ENCODE results near the gene SEPTIN10.
A peak's percentile ranks its signal among the peaks of the same experiment; 100 is the strongest.

SEPTIN10 gene

DNA sequence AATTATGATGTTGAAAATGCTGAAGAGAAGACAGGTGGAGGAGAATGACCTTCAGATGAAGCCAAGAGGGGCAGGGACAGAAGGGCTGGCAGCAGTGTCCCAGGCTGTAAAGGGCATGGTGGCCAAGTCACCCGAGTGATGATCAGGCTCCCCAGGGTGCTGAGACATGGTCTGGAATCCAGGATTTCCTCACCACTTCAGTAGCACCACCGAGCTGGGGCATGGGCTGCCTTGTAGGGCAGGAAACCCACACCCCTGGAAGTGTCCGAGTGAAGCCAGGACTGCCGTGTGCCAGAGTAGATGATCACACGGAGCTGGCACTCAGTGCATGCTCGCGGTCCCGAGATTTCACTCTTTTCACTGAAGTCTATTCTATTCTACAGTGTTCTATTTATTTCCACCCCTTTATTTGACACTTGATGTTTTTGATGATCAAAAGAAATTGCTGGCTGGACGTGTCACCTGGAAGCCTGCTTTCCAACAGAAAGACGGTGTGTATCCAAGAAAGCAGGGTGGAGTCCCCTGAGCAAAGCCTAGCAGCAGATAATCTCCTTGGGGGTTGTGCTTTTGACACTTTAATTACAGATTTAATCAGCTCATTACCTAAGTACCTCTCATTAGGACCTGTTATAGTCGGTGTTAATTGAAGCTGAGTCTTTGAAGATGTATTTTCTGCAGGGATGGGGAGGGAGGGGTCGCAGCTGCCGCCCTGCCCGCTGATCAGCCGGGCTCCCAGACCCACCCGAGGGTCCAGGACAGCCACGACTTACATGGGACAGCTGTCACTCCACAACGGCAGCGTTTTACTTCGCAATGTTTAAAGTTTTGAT is 92.3 kb downstream of the SEPTIN10 start:
- DNase-seq, result no peak

- DNase-seq, result no peak
Observed at GRCh38 chr2:109519513-109519912, 94.3 kb downstream of the SEPTIN10 start.

GRCh38 chr2:109517118-109517889 is 96.5 kb downstream of the SEPTIN10 start:
- no peak for DNase-seq

GRCh38 chr2:109516445-109517117 is 97.2 kb downstream of the SEPTIN10 start:
- no peak for DNase-seq

GRCh38 chr2:109514857-109515256 is 98.9 kb downstream of the SEPTIN10 start:
- no peak for DNase-seq

DNA sequence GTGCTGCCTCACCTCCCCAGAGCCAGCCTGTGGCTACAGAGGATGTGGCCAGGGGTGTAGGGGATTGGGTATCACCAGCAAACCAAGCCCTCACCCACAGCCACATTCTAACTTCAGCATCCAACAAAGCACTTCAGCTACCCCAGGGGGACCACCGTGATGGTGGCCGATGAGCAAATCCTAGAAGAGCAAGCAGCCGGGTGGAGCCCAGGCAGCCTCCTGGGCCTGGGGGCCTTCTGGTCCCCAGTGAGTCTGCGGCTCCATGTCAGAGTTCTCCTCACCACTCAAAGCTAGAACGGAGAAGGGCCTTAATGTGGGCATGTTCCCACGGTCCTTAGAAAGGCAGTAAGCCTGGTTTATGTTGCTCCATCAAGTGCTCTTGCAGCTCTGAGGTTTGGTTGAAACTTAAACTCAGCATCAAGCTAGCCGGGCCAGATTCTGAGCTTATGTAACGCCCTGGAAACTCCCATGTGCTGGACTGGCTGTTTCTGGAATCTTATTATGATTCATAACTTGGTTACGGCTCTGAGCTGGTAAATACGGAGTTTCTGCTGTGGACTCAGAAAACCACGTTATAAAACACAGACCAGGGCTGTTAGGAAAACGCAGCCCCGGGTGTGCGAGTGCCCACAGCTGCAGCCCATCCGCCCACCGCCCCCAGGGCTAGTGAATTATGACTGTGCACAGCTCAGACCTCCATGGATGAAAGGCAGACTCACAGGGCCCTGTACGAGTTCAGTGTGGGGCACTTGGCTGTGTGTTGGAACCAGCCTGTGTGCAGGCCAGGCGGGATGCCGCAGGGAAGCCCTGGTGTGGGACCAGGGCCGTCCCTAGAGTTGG is 99.8 kb downstream of the SEPTIN10 start:
- no peak for DNase-seq

DNA sequence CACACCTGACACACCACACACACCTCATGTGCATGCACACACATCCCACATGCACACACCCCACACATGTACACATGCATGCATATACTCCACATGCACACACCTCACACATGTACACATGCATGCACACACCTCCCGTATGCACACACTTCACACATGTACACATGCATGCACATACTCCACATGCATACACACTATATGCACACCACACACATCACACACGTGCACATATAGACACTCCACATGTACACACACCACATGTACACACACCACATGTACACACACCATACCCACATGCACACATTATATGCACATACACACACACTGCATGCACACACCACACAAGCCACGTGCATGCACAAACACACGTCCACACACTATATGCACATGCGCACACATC is 100.5 kb downstream of the SEPTIN10 start:
- DNase-seq, result no peak

DNA sequence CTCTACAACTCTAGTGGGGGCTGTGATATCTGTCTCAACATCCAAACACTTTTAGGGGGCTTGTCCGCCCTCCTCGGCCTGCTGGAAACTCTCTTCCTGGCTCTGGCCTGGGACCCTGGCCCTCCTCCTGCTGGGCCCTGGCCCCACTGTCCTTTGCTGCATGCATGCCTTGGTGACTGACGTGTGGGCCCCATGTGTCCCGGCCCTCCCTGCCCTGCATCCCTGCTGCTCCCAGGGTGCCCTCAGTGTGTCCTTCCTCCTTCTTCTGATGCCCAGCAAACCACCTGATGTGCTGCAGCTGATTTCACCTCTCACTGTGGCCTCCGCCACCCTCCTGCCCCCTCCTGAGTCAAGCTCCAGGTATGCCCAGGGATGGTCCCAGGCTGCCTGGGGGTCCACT is 101.7 kb downstream of the SEPTIN10 start:
- no peak for DNase-seq

- no peak for DNase-seq
Observed at GRCh38 chr2:109511168-109511567, 102.6 kb downstream of the SEPTIN10 start.

- DNase-seq, result peak; percentile 71
Observed at GRCh38 chr2:109510136-109511028, 103.4 kb downstream of the SEPTIN10 start.

GRCh38 chr2:109508556-109508955 is 105.2 kb downstream of the SEPTIN10 start:
- no peak for DNase-seq

GRCh38 chr2:109507828-109508227 is 105.9 kb downstream of the SEPTIN10 start:
- no peak for DNase-seq

GRCh38 chr2:109507217-109507616 is 106.5 kb downstream of the SEPTIN10 start:
- no peak for DNase-seq

DNA sequence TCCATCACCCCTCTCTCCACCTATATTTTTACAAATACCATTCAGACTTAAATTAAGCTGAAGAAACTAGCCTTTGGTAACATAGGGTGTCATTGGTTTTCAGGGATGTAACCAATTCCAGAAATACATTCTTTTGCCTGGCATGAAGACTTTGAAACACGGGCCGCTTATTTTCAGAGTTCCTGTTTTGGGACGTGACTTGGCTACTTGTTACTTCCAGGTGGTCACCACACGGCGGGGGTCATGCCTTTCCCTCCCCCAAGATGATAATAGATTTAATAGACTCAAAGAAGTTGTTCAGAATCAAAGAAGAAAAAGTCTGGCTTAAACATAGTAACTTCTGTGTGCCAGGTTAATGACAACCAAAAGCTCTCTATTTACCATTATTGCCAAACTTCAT is 110.6 kb downstream of the SEPTIN10 start:
- no peak for DNase-seq

DNA sequence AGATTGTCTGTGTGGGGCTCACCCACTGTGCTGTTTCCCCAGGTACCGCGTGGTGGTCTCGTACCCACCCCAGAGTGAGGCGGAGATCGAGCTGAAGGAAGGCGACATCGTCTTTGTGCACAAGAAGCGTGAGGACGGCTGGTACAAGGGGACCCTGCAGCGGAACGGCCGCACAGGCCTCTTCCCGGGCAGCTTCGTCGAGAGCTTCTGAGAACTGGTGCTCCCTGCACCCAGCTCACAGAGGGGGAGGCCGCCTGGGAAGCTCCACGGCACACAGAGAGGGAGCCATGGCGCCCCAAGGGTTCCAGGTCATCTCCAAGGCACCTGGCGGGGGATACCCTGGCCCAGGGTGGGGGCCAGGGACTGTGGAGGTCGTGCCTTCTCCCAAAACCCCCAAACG is 112.3 kb downstream of the SEPTIN10 start:
- no peak for DNase-seq

DNA sequence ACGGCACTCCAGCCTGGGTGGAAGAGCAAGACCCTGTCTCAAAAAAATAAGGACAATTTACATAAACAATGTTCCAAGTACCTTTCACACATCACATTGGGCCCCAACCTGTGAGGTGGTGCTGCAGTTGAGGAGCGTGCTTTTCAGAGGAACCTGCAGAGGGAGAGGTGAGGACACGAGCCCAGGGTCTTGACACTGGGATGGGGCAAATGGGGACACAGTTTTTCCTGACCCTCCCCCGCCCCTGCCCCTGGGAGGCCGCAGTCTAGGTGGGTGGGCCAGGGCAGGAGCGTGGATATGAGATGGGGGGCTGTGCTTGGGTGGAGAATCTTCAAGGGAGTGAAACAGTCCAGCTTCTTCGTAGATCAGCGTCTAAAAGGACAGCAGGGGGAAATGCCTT is 112.9 kb downstream of the SEPTIN10 start:
- DNase-seq, result no peak

GRCh38 chr2:109499566-109499965 is 114.2 kb downstream of the SEPTIN10 start:
- no peak for DNase-seq

GRCh38 chr2:109498906-109499305 is 114.9 kb downstream of the SEPTIN10 start:
- DNase-seq, result no peak

DNA sequence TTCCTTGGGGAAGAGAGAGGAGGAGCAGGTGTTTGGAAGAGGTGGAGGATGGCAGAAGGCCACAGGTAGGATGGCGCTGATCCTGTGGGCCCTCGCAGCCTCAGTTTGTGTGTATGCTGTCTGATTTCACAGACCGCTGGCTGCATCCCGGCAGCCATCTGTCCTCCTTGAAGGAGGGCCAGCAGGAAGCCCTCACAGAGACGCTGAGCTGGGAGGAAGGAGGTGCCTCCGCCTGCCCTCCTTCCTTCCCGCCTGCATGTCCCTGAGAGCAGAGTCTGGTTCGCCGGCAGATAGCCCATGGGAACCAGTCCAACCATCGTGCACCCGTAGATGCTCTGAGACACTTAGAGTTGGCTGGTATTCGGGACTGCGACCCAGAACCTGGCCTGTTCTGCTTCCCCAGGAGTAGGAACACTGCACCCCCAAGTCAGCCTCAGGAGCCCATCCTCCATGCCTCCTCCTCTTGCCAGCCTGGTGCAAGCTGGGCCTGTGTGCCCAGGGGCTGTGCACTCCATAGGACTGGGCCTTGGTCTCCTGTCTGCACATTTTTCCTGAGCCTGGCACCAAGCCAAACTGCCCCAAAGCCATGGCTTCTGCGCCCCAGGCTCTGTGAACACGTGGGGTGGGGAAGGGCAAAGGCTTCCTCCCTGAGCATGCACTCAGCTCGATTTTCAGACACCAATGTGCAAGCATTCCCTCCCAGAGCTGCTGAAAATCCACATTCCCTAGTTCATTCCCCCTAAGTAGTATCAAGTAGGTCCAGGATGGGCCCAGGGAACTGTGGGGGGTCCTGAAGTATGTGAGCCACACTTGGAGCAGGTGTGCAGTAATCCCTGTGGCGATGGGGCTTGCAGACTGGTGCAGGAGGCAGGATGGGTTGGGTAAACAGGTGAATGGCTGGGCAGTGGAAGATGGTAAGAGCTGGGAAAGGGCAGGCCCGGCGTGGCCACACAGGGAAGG is 115.6 kb downstream of the SEPTIN10 start:
- no peak for DNase-seq

DNA sequence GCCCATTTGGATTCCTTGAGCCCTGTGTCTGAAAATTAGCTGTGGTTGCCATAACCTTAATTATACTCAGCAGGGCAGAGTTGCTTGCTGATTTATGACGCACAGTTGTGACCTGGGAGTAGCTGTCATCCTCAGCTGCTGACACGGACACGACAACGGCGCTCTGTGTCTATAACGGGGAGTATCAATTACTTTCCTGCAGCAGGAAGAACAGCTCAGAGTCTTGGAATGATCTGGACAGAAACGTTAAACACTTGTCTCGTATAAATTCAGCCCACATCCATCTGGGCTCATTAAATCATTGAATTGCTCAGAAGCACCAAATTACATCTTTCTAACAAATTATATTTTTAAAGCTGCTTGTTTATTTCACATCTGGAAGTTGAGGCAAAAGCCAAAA is 116.3 kb downstream of the SEPTIN10 start:
- no peak for DNase-seq
